ENCODE results near the gene WDR13. TPM values are rescaled to one million over a fixed set of nuclear protein-coding genes. Genes with fewer than 3 reads are reported as not detected.

WDR13 gene
- total RNA-seq, 2 experiments from 2014 or later = 40.3 to 55.6 TPM

DNA sequence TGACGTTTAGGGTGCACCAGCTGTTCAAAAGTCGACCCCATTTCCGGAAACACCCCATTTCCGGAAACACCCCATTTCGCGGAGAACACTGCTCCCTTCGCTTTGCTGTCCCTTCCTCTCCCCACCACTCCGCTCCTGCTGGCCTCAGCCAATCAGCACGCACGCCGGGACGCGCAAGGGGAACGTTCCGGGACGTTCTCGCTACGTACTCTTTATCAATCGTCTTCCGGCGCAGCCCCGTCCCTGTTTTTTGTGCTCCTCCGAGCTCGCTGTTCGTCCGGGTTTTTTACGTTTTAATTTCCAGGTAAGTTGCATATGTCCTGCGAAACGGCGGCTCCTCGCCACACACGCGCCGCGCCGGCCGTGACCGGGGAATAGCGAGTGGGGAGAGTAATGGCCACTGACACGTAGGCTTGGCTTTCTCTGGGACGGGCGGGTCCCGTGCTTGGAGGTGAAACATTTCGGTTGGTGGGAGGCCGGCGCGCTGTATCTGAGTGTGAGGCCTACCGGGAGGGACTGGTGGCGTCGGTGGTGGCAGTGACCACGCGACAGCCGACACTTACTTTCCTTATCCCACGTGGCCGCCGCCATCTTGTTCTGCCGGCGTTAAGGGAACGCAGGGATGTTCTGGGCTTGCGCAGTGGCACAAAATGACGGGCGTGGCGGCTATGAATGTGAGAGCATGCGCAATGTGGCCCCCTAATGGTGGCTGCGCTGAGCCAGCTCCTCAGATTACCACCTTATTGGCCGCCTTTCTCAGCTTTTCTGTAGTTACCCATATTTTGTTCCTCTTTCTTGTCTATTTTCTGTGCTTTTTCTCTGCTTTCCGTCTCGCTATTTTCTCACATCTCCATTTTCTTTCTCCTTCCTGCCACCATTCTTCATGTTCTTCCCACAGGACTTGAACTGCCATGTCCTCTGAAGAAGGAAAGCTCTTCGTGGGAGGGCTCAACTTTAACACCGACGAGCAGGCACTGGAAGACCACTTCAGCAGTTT lies 22.7 kb upstream of the WDR13 start, which contains the start of gene RBM3:
RBM3 (plus strand) TSS at position 215 of the 997 bp plus-strand sequence; CDS start at position 912, 697 bp downstream.
- no peak for TF ChIP-seq EZH2phosphoT487 (IDR thresholded peaks at IDR 0.05; ENCODE audit: borderline replicate concordance, low read depth, low read length)
- TF ChIP-seq, protein P1, sequence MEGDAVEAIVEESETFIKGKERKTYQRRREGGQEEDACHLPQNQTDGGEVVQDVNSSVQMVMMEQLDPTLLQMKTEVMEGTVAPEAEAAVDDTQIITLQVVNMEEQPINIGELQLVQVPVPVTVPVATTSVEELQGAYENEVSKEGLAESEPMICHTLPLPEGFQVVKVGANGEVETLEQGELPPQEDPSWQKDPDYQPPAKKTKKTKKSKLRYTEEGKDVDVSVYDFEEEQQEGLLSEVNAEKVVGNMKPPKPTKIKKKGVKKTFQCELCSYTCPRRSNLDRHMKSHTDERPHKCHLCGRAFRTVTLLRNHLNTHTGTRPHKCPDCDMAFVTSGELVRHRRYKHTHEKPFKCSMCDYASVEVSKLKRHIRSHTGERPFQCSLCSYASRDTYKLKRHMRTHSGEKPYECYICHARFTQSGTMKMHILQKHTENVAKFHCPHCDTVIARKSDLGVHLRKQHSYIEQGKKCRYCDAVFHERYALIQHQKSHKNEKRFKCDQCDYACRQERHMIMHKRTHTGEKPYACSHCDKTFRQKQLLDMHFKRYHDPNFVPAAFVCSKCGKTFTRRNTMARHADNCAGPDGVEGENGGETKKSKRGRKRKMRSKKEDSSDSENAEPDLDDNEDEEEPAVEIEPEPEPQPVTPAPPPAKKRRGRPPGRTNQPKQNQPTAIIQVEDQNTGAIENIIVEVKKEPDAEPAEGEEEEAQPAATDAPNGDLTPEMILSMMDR (conservative IDR thresholded peaks at IDR 0.05; ENCODE audit: low read length) = peak; percentile 55
- no peaks in the 10 kb centered on the region for H4K20me1 ChIP-seq (ENCODE audit: insufficient read depth, low read length)
- peaks cover 36% of the 10 kb centered on the region for H3K4me1 ChIP-seq (ENCODE audit: insufficient read depth, low read length, poor library complexity, severe bottlenecking)
- H3K9me2 ChIP-seq (ENCODE audit: insufficient read depth, low read length) = no peaks in the 10 kb centered on the region
- peak within 1 kb of the TSS; percentile 99 for H3K4me2 ChIP-seq (ENCODE audit: low read length)
- peak within 1 kb of the TSS; percentile 86 for H3K27ac ChIP-seq (ENCODE audit: low read depth, low read length, poor library complexity, severe bottlenecking)
- intact Hi-C loops (cut with micrococcal nuclease; ENCODE audit: unreplicated experiment) = loop anchor here (2.0 to 5.0 kb wide), 3 partner anchors 36 to 97 kb away; partner anchors contain the start of genes EBP, FTSJ1 and TBC1D25
- peaks cover 30% of the 10 kb centered on the region for H3K79me2 ChIP-seq (ENCODE audit: insufficient read depth, low read depth, low read length)
- H3K9me3 ChIP-seq (ENCODE audit: low read length) = no peaks in the 10 kb centered on the region
- H3K36me3 ChIP-seq (ENCODE audit: insufficient read depth, low read length) = peaks cover 48% of the 10 kb centered on the region
- ChIA-PET CTCF (ENCODE audit: unreplicated experiment) (no interaction called here), POLR2A (interaction anchor here (0.6 to 1.7 kb wide), 3 partner anchors 9 to 35 kb away, joined by 3 to 8 read pairs (median 3); partner anchors contain the start of gene TBC1D25)
- peak within 1 kb of the TSS; percentile 100 for H3K4me3 ChIP-seq (ENCODE audit: low read depth, low read length, poor library complexity, severe bottlenecking)
- peak; percentile 92 for DNase-seq (ENCODE audit: low spot score)
- H2AFZ ChIP-seq (ENCODE audit: low read length) = peak within 1 kb of the TSS; percentile 83; the same call in 1 of the 2 replicates
- BruUV-seq (replicated peaks) = TSS peak; percentile 79

DNA sequence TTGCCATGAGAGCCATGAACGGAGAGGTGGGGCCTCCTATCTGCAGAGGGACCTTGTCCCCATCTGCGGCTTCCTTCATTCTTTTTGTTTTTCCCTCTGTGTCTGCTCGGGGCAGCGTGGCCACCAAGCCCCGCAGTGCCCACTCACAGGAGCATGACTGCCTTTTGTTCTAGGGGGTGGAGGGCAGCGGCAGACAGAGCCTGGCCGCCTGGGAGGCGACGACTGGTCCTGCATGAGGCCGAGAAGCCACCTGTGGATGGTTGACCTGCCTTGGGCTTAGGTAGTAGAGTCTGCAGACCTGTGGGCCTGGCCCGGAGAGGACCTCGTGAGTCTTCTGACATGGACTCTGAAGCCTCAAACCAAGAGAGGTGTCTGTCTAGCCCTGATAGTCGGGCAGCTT lies 21.6 kb upstream of the WDR13 start:
- TF ChIP-seq, protein P1 (conservative IDR thresholded peaks at IDR 0.05; ENCODE audit: low read length) = no peak
- TF ChIP-seq EZH2phosphoT487 (IDR thresholded peaks at IDR 0.05; ENCODE audit: borderline replicate concordance, low read depth, low read length) = no peak
- Histone ChIP-seq H3K27ac (ENCODE audit: low read depth, low read length, poor library complexity, severe bottlenecking) (peak overlapping the region; percentile 86), H3K4me2 (ENCODE audit: low read length) (peak overlapping the region; percentile 99), H3K9me2 (ENCODE audit: insufficient read depth, low read length) (no peaks in the 10 kb centered on the region), H3K79me2 (ENCODE audit: insufficient read depth, low read depth, low read length) (peaks cover 30% of the 10 kb centered on the region), H2AFZ (ENCODE audit: low read length) (no peak overlapping the region), H4K20me1 (ENCODE audit: insufficient read depth, low read length) (no peaks in the 10 kb centered on the region), H3K4me3 (ENCODE audit: low read depth, low read length, poor library complexity, severe bottlenecking) (peak overlapping the region; percentile 100), H3K9me3 (ENCODE audit: low read length) (no peaks in the 10 kb centered on the region), H3K36me3 (ENCODE audit: insufficient read depth, low read length) (peaks cover 54% of the 10 kb centered on the region), H3K4me1 (ENCODE audit: insufficient read depth, low read length, poor library complexity, severe bottlenecking) (peaks cover 35% of the 10 kb centered on the region)
- no TSS peak for BruUV-seq (replicated peaks)
- intact Hi-C loops (cut with micrococcal nuclease; ENCODE audit: unreplicated experiment) = loop anchor here (2.0 kb wide), 1 partner anchor 37 kb away; the partner anchor contains the start of gene TBC1D25
- ChIA-PET POLR2A (no interaction called here), CTCF (ENCODE audit: unreplicated experiment) (no interaction called here)
- no peak for DNase-seq (ENCODE audit: low spot score)

Data from OCI-LY7 (cell line).